ENCODE measurements around the gene PTPRK.

Gene PTPRK

DNA sequence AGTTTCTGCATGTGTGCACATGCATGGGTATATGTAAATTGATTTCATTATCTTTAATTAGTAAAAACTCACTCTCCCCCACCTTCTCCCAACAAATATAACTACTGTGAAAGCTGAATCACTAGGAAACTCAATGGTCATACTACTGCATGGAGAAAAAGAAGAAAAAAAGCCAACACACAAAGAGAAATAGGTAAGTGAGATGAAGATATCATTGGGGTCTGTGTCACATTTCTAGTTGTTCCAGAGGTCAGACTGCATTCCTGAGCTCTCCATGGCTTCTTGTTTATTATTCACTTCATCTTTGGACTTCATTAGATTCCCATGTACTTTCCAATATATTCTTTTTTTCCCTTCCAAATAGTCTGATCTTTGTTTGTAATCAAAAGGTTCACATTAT is 98.2 kb downstream of the PTPRK start:
- no peak for DNase-seq
- Histone ChIP-seq H3K9me3 (no peaks in the 10 kb centered on the region), H3K4me1 (peaks cover 0 to 87% (median 39%) of the 10 kb centered on the region in 4 donors), H3K27me3 (no peaks in the 10 kb centered on the region), H3K36me3 (no peaks in the 10 kb centered on the region), H3K4me3 (no peak overlapping the region), H3K27ac (peak overlapping the region in 1 of 2 donors; percentile 33)
- TF ChIP-seq, protein P1, sequence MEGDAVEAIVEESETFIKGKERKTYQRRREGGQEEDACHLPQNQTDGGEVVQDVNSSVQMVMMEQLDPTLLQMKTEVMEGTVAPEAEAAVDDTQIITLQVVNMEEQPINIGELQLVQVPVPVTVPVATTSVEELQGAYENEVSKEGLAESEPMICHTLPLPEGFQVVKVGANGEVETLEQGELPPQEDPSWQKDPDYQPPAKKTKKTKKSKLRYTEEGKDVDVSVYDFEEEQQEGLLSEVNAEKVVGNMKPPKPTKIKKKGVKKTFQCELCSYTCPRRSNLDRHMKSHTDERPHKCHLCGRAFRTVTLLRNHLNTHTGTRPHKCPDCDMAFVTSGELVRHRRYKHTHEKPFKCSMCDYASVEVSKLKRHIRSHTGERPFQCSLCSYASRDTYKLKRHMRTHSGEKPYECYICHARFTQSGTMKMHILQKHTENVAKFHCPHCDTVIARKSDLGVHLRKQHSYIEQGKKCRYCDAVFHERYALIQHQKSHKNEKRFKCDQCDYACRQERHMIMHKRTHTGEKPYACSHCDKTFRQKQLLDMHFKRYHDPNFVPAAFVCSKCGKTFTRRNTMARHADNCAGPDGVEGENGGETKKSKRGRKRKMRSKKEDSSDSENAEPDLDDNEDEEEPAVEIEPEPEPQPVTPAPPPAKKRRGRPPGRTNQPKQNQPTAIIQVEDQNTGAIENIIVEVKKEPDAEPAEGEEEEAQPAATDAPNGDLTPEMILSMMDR (IDR thresholded peaks at IDR 0.05), result no peak
- intact Hi-C loops (cut with DNase I; ENCODE audit: low total_unique reads), result no loop called here

DNA sequence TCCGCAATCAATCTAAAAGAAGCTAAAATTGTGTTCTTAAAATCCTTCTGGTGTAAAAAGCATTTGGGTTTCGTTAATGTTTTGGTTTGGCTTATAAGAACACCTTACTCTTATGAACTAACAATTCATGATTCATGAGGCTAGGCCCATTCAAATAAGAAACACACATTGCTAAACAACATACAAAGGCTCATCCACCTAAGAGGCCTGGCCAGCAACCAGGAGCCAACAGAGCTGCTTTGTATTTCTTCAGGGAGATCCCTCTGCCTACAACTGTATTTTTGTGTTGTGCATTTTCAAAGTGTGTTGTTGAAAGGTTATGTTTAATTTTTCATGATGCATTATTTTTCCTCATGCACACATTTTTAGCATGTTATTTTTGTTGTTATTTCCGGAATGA is 98.6 kb downstream of the PTPRK start:
- H3K27me3 ChIP-seq, result no peaks in the 10 kb centered on the region
- intact Hi-C loops (cut with DNase I; ENCODE audit: low total_unique reads), result no loop called here
- TF ChIP-seq, protein P1 (IDR thresholded peaks at IDR 0.05), result no peak
- H3K4me3 ChIP-seq, result no peak overlapping the region
- no peaks in the 10 kb centered on the region for H3K9me3 ChIP-seq
- peaks cover 0 to 86% (median 36%) of the 10 kb centered on the region in 4 donors for H3K4me1 ChIP-seq
- H3K36me3 ChIP-seq, result no peaks in the 10 kb centered on the region
- peak overlapping the region in 1 of 2 donors; percentile 33 for H3K27ac ChIP-seq
- DNase-seq, result no peak

DNA sequence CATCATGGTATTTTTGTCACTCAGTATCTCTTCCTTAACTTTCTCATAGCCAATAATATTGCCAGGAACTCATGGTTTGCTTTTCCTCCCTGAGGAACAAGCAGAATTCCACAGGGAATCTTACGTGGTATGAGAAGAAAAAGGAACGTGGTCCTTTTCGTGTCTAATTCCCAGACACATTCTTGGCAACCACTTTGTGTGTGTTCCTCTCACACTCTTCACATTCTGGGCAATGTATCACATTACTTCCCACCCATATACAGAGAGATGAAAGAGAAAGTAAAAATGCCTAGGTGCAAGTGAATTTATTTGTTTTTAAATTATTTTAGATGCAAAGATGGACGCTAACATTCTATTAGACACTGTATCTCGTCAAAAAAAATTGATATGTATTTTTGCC is 102.7 kb downstream of the PTPRK start:
- TF ChIP-seq, protein P1 (IDR thresholded peaks at IDR 0.05), result no peak
- Histone ChIP-seq H3K27me3 (no peaks in the 10 kb centered on the region), H3K36me3 (no peaks in the 10 kb centered on the region), H3K4me1 (peaks cover 0 to 60% (median 18%) of the 10 kb centered on the region in 4 donors), H3K9me3 (no peaks in the 10 kb centered on the region), H3K27ac (peak overlapping the region; percentile 49 to 54), H3K4me3 (peak overlapping the region in 1 of 2 donors; percentile 16)
- intact Hi-C loops (cut with DNase I; ENCODE audit: low total_unique reads), result no loop called here
- no peak for DNase-seq

DNA sequence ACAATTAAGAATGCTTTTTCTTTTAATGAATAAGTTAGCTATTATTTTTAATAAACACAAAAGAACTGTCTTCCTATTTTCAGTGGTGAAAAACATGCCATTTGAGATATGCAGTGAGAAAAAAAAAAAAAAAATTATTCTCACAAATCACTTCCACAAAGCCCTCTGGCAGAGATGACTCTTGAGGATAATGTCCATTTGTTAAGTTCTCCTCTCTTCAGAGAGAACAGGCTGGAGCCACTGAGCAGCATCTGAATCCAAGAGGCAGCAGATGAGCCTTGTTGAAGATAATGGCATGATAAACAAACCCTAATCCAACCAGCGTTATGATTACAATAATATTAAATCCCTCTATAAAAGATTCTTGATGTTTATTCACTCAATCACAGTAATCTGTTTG is 105.0 kb downstream of the PTPRK start:
- intact Hi-C loops (cut with DNase I; ENCODE audit: low total_unique reads), result no loop called here
- TF ChIP-seq, protein P1 (IDR thresholded peaks at IDR 0.05), result no peak
- no peak for DNase-seq

DNA sequence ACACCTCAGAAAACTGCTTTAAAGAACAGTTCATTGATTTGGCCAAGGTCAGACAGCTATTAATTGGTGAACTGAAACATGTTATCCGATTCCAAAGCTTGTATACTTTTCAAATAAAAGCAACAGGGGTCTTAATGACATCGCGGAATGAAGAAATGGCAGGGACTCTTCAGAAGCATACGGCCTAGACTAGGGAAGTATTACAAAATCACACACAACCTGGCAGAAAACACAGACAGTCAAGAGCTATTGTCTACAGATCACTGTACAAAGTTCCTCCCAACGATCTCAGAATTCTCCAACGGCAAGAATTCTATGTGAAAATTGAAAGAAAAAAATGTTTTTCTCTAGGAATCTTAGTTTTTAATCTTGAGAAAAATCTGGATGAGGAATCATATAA is 105.5 kb downstream of the PTPRK start:
- TF ChIP-seq, protein P1 (IDR thresholded peaks at IDR 0.05), result no peak
- DNase-seq, result no peak
- Histone ChIP-seq H3K27me3 (no peaks in the 10 kb centered on the region), H3K27ac (no peak overlapping the region), H3K9me3 (no peaks in the 10 kb centered on the region), H3K4me1 (peaks cover 0 to 62% (median 12%) of the 10 kb centered on the region in 4 donors), H3K4me3 (no peak overlapping the region), H3K36me3 (no peaks in the 10 kb centered on the region)
- intact Hi-C loops (cut with DNase I; ENCODE audit: low total_unique reads), result no loop called here

More for the DNA sequence above, 105.0 kb downstream of the PTPRK start:
- Histone ChIP-seq H3K27me3 (no peaks in the 10 kb centered on the region), H3K27ac (no peak overlapping the region), H3K9me3 (no peaks in the 10 kb centered on the region), H3K36me3 (no peaks in the 10 kb centered on the region), H3K4me3 (no peak overlapping the region), H3K4me1 (peaks cover 0 to 58% (median 12%) of the 10 kb centered on the region in 4 donors)

DNA sequence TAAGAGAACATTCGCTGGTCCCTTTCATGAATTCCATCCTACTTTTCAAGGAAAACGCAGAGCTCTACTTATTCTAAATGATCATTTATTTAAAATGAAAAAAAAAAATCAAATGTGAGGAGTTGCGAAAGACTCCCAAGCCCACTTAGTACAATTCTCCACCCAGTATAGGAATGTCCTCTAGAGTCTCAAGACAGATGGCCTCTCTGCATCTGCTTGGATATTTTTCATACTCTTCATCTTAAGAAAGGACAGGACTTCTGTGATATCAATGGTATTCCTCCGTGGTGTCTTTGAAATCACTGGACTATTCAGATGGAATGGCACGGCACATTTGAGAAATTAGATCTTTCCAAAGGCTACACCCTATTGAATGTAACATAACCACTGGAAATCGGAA is 107.1 kb downstream of the PTPRK start:
- no peaks in the 10 kb centered on the region for H3K27me3 ChIP-seq

More for the DNA sequence above, 107.1 kb downstream of the PTPRK start:
- H3K9me3 ChIP-seq, result no peaks in the 10 kb centered on the region
- TF ChIP-seq, protein P1 (IDR thresholded peaks at IDR 0.05), result no peak
- peaks cover 0 to 54% (median 12%) of the 10 kb centered on the region in 4 donors for H3K4me1 ChIP-seq
- intact Hi-C loops (cut with DNase I; ENCODE audit: low total_unique reads), result no loop called here
- no peak for DNase-seq
- peak overlapping the region in 1 of 2 donors; percentile 31 for H3K27ac ChIP-seq
- H3K4me3 ChIP-seq, result no peak overlapping the region
- H3K36me3 ChIP-seq, result no peaks in the 10 kb centered on the region

Measured in tibial artery (tissue), 4 donors.